Omental fat pad (tissue), 4 donors: ENCODE results near the gene PTRH2. TPM values are rescaled to one million over a fixed set of nuclear protein-coding genes. Genes with fewer than 3 reads are reported as not detected.

Experiments
- ATAC-seq: fragments of 150-250 bp; one replicate; pipeline ENCODE4 v1.9.1; 2016; ENCODE audit warnings: mild to moderate bottlenecking, moderate library complexity; ENCODE audit not compliant: low FRiP score
- DNase-seq: peaks from one replicate; pipeline ENCODE4 v3.0.0-alpha.2; 2019; ENCODE audit warnings: low spot score
- total RNA-seq, 4 donors: library from RNA; depleted of rRNA; stranded (reverse); fragments of >200 nt; gene quantifications; one replicate each; pipeline ENCODE4 v1.1.0, GENCODE V29; 2016
- TF ChIP-seq, protein P1 (sequence below), 3 donors: fragments of 450-650 bp; IDR thresholded peaks; one replicate each; pipeline ENCODE4 v1.5.1; 2016 to 2017; ENCODE audit warnings: antibody characterized with exemption in 3 of 3, mild to moderate bottlenecking in 3 of 3, moderate library complexity in 2 of 3

The PTRH2 gene
- total RNA-seq, 4 donors from 2014 or later = 28.1 to 80.0 (median 30.6) TPM

DNA sequence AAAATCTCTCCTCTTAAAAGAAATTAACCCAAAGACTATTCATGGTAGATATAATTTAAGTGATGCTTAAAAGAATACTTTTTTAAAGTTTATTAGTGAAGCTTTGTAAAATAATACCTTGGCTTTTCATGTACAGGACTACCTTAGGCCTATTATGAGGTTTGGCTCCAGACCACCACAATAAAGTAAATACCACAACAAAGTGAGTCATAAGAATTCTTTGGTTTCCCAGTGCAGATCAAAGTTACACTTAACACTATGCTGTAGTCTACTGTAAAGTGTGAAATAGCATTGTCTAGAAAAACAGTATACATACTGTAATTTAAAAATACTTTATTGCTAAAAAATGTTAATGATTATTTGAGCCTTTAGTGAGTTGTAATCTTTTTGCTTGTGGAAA is 55.9 kb downstream of the PTRH2 start:
- ATAC-seq (no peak), DNase-seq (no peak)
- TF ChIP-seq, protein P1, sequence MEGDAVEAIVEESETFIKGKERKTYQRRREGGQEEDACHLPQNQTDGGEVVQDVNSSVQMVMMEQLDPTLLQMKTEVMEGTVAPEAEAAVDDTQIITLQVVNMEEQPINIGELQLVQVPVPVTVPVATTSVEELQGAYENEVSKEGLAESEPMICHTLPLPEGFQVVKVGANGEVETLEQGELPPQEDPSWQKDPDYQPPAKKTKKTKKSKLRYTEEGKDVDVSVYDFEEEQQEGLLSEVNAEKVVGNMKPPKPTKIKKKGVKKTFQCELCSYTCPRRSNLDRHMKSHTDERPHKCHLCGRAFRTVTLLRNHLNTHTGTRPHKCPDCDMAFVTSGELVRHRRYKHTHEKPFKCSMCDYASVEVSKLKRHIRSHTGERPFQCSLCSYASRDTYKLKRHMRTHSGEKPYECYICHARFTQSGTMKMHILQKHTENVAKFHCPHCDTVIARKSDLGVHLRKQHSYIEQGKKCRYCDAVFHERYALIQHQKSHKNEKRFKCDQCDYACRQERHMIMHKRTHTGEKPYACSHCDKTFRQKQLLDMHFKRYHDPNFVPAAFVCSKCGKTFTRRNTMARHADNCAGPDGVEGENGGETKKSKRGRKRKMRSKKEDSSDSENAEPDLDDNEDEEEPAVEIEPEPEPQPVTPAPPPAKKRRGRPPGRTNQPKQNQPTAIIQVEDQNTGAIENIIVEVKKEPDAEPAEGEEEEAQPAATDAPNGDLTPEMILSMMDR (IDR thresholded peaks at IDR 0.05) = no peak

DNA sequence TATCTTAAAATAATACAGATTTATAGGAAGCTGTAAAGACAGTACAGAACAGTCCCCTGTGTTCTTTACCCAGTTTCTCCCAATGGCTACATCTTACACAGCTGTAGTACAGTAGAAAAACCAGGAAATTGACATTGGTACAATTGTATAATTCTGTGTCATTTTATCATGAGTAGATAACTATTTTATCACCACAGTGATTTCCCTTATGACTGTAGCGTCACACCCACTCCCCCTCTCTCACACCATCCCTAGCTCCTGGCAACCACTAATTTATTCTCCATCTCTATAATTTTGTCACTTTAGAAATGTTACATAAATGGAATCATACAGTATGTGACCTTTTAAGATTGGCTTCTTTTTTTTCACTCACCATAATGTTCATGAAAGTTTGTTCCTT is 56.6 kb downstream of the PTRH2 start:
- ATAC-seq (no peak), DNase-seq (no peak)
- TF ChIP-seq, protein P1 (IDR thresholded peaks at IDR 0.05) = no peak

DNA sequence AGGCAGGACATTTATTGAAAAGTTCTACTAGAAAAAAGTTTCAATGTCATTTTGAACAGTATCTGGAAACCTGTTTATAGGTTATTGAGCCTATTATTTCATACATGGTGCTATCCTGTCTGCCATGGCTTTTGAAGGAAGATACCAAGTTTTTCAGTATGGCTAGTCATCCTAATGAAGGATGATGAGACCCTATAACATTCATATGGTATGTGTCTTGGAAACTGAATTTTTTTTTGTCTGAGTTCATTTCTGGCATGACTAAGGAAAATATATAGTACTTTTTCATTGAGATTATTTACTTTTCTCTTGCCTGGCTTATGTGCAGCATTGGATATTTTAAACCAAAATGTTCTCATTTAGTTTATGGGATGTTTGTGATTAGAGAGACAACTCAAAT is 57.3 kb downstream of the PTRH2 start:
- no peak for DNase-seq
- TF ChIP-seq, protein P1 (IDR thresholded peaks at IDR 0.05) = no peak
- no peak for ATAC-seq

Other genes with a start within 250 kb of the PTRH2 start
- gene DHX40, start 141.8 kb downstream of the PTRH2 start, total RNA-seq = 10 to 100 TPM; 21.6 to 51.7 (median 32.6) TPM
- 100 to 1,000 TPM; 217 to 241 (median 230) TPM for gene CLTC, start 87.5 kb downstream of the PTRH2 start, total RNA-seq
- gene VMP1, start 224 bp upstream of the PTRH2 start, total RNA-seq = 100 to 1,000 TPM; 169 to 476 (median 278) TPM
- 10 to 100 TPM in 1 of 4 donors, 1 to 10 TPM in 3; 5.3 to 14.5 (median 7.2) TPM for gene TUBD1, start 185.5 kb upstream of the PTRH2 start, total RNA-seq
- 10 to 100 TPM; 30.6 to 56.3 (median 35.4) TPM for gene RPS6KB1, start 185.7 kb upstream of the PTRH2 start, total RNA-seq